Liver (tissue), 9 donors: ENCODE data around the gene LITAFD. TPM values are rescaled to one million over a fixed set of nuclear protein-coding genes. Genes with fewer than 3 reads are reported as not detected.
A peak's percentile ranks its signal among the peaks of the same experiment; 100 is the strongest.

Source experiments
- DNase-seq: peaks from one replicate; pipeline ENCODE4 v3.0.0-alpha.2; 2017; ENCODE audit warnings: low spot score
- H3K27ac ChIP-seq, 2 donors: one replicate each; pipeline ENCODE4 v1.7.0; 2013; ENCODE audit warnings: inconsistent platforms in 2 of 2, low read length in 2 of 2, control low read depth in 1 of 2, low read depth in 1 of 2, mild to moderate bottlenecking in 1 of 2
- H3K27me3 ChIP-seq, 4 donors: one replicate each; pipeline versions ENCODE4 v1.6.1 to v1.7.0; 2013; ENCODE audit warnings: low read length in 3 of 4, inconsistent platforms in 1 of 4, mild to moderate bottlenecking in 1 of 4, moderate library complexity in 1 of 4; ENCODE audit not compliant: control insufficient read depth in 4 of 4, insufficient read depth in 4 of 4
- H3K36me3 ChIP-seq, 4 donors: one replicate each; pipeline versions ENCODE4 v1.6.1 to v1.7.0; 2013; ENCODE audit warnings: low read length in 3 of 4, mild to moderate bottlenecking in 3 of 4, low read depth in 1 of 4, moderate library complexity in 1 of 4; ENCODE audit not compliant: control insufficient read depth in 4 of 4, insufficient read depth in 3 of 4
- H3K4me1 ChIP-seq, 4 donors: one replicate each; pipeline versions ENCODE4 v1.6.1 to v1.7.0; 2013; ENCODE audit warnings: low read length in 3 of 4, mild to moderate bottlenecking in 3 of 4, moderate library complexity in 1 of 4; ENCODE audit not compliant: control insufficient read depth in 4 of 4, insufficient read depth in 4 of 4
- H3K4me3 ChIP-seq, 3 donors: one replicate each; pipeline versions ENCODE4 v1.6.1 to v1.7.0; 2013; ENCODE audit warnings: low read length in 3 of 3, control low read depth in 1 of 3, low read depth in 1 of 3, mild to moderate bottlenecking in 1 of 3
- H3K9ac ChIP-seq, 2 donors: one replicate each; pipeline ENCODE4 v1.7.0; 2013; ENCODE audit warnings: low read length in 2 of 2, mild to moderate bottlenecking in 2 of 2, moderate library complexity in 2 of 2, control low read depth in 1 of 2, low read depth in 1 of 2
- H3K9me3 ChIP-seq, 4 donors: one replicate each; pipeline versions ENCODE4 v1.6.1 to v1.7.0; 2013; ENCODE audit warnings: low read length in 3 of 4; ENCODE audit not compliant: control insufficient read depth in 4 of 4
- EGR1 ChIP-seq, 2 donors: IDR thresholded peaks; 2 replicates each; pipeline ENCODE4 v1.6.1; 2016 to 2018; ENCODE audit warnings: antibody characterized with exemption in 2 of 2, low read depth in 2 of 2
- FOXA1 ChIP-seq: IDR thresholded peaks from 2 replicates; pipeline ENCODE4 v1.6.1; 2016; ENCODE audit warnings: antibody characterized with exemption
- FOXA2 ChIP-seq: IDR thresholded peaks from 2 replicates; pipeline ENCODE4 v1.6.1; 2016; ENCODE audit warnings: antibody characterized with exemption
- GABPA ChIP-seq, 2 donors: IDR thresholded peaks in 1 of 2; conservative IDR thresholded peaks in 1 of 2; 2 replicates each; pipeline ENCODE4 v1.6.1; 2016; ENCODE audit warnings: antibody characterized with exemption in 2 of 2, mild to moderate bottlenecking in 1 of 2, moderate library complexity in 1 of 2
- HNF4A ChIP-seq, 2 donors: conservative IDR thresholded peaks; 2 replicates each; pipeline ENCODE4 v1.6.1; 2016; ENCODE audit warnings: antibody characterized with exemption in 2 of 2, mild to moderate bottlenecking in 2 of 2
- HNF4G ChIP-seq: IDR thresholded peaks from 2 replicates; pipeline ENCODE4 v1.6.1; 2016; ENCODE audit warnings: antibody characterized with exemption
- JUND ChIP-seq, 2 donors: IDR thresholded peaks; 2 replicates each; pipeline ENCODE4 v1.6.1; 2016; ENCODE audit warnings: antibody characterized with exemption in 2 of 2
- NR2F2 ChIP-seq: IDR thresholded peaks from 2 replicates; pipeline ENCODE4 v1.6.1; 2016; ENCODE audit warnings: antibody characterized with exemption
- RAD21 ChIP-seq, 2 donors: IDR thresholded peaks; 2 replicates each; pipeline ENCODE4 v1.6.1; 2016; ENCODE audit warnings: antibody characterized with exemption in 2 of 2, mild to moderate bottlenecking in 2 of 2
- RXRA ChIP-seq, 2 donors: IDR thresholded peaks; 2 replicates each; pipeline ENCODE4 v1.6.1; 2017 to 2018; ENCODE audit warnings: antibody characterized with exemption in 2 of 2, mild to moderate bottlenecking in 1 of 2
- SP1 ChIP-seq: IDR thresholded peaks from 2 replicates; pipeline ENCODE4 v1.6.1; 2018; ENCODE audit warnings: antibody characterized with exemption, mild to moderate bottlenecking
- TAF1 ChIP-seq: conservative IDR thresholded peaks from 2 replicates; pipeline ENCODE4 v1.6.1; 2016; ENCODE audit warnings: antibody characterized with exemption, mild to moderate bottlenecking
- YY1 ChIP-seq: IDR thresholded peaks from 2 replicates; pipeline ENCODE4 v1.6.1; 2016; ENCODE audit warnings: antibody characterized with exemption, mild to moderate bottlenecking
- WGBS: extraction: QIAGEN DNeasy Blood & Tissue Kit; methylation state at CpG from one replicate; pipeline ENCODE4 v1.1.7; 2013; 5-methylcytosine and 5-hydroxymethylcytosine counted together
- polyA plus RNA-seq, 2 donors: library from polyadenylated mRNA; stranded (reverse) in 1 of 2; unstranded in 1 of 2; fragments of 200-250 nt in 1 of 2; fragments of >200 nt in 1 of 2; fragmentation: Nextera tagmentation in 1 of 2; extraction: Ambion mirVana in 1 of 2; gene quantifications; one replicate each; pipeline versions ENCODE4 v1.2.1 to v1.2.3, GENCODE V29; 2013 to 2015
- total RNA-seq, 2 donors: library from RNA; depleted of rRNA; stranded (reverse); fragments of >200 nt; gene quantifications; one replicate each; pipeline ENCODE4 v1.2.3, GENCODE V29; 2014
- TF ChIP-seq, protein P1 (sequence below): fragments of 150-350 bp; IDR thresholded peaks from 2 replicates; pipeline ENCODE4 v1.5.1; 2017; ENCODE audit warnings: improper control_type of control experiment, low read depth, low read length; ENCODE audit not compliant: missing input control
- TF ChIP-seq, protein P2 (sequence below): IDR thresholded peaks from 2 replicates; pipeline ENCODE4 v1.6.1; 2016; ENCODE audit warnings: antibody characterized with exemption
- TF ChIP-seq, protein P3 (sequence below): IDR thresholded peaks from 2 replicates; pipeline ENCODE4 v1.6.1; 2016; ENCODE audit warnings: antibody characterized with exemption
- TF ChIP-seq, protein P4 (sequence below): IDR thresholded peaks from 2 replicates; pipeline ENCODE4 v1.6.1; 2016; ENCODE audit warnings: antibody characterized with exemption, mild to moderate bottlenecking
- TF ChIP-seq, protein P5 (sequence below): IDR thresholded peaks from 2 replicates; pipeline ENCODE4 v1.6.1; 2016; ENCODE audit warnings: antibody characterized with exemption
- donor health status: healthy.
- donor health status: healthy.
- donor health status: healthy.
- donor health status: healthy.
- donor health status: healthy.

LITAFD gene
- total and polyA plus RNA-seq, 4 donors = not detected

DNA sequence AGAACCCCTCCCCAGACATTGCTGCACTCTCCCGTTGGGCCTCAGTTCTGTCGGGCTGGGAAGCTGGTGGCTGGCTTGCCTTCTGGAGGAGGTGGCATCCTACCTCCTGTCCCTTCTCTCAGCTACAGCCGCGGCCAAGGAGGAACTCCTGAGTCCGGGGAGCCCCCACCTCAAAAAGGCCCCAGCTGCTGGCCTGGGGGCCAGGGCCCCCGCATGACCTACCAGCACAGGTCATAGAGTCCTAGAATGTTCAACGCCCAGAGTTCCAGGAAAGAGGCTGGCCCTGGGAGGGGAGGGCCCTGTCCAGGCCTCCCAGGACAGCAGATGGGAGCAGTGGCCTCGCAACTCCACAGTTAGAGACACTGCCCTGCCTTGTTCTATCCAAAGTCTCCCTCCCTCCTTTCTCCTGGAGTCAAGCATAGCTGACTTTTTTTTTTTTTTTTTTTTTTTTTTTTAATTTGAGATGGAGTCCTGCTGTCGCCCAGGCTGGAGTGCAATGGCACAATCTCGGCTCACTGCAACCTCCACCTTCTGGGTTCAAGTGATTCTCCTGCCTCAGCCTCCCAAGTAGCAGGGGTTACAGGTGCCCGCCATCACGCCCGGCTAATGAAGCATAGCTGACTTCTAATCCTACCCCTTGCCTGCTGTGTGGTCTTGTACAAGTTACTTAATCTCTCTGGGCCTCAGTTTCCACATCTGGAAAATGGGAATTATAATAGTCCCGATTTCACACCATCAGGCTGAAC, 20.4 kb upstream of the LITAFD start:
- Histone ChIP-seq H3K4me3 (peak overlapping the region; percentile 47 to 54 (median 53)), H3K27ac (peak overlapping the region; percentile 86 to 93), H3K9me3 (no peaks in the 10 kb centered on the region), H3K4me1 (peaks cover 29 to 72% (median 57%) of the 10 kb centered on the region in 4 donors), H3K36me3 (peaks cover 3 to 12% (median 4%) of the 10 kb centered on the region in 4 donors), H3K9ac (peak overlapping the region in 1 of 2 donors; percentile 9), H3K27me3 (no peaks in the 10 kb centered on the region)
- DNase-seq = no peak
- 42% methylated on average over 14 of the region's 14 CpGs for WGBS
- TF ChIP-seq, protein P1, sequence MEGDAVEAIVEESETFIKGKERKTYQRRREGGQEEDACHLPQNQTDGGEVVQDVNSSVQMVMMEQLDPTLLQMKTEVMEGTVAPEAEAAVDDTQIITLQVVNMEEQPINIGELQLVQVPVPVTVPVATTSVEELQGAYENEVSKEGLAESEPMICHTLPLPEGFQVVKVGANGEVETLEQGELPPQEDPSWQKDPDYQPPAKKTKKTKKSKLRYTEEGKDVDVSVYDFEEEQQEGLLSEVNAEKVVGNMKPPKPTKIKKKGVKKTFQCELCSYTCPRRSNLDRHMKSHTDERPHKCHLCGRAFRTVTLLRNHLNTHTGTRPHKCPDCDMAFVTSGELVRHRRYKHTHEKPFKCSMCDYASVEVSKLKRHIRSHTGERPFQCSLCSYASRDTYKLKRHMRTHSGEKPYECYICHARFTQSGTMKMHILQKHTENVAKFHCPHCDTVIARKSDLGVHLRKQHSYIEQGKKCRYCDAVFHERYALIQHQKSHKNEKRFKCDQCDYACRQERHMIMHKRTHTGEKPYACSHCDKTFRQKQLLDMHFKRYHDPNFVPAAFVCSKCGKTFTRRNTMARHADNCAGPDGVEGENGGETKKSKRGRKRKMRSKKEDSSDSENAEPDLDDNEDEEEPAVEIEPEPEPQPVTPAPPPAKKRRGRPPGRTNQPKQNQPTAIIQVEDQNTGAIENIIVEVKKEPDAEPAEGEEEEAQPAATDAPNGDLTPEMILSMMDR = no peak
- TF ChIP-seq SP1 (peak; percentile 62), RAD21 (IDR thresholded peaks at IDR 0.05) (no peak), TAF1 (no peak), HNF4A (conservative IDR thresholded peaks at IDR 0.05) (peak; percentile 64 to 68), NR2F2 (peak; percentile 77), HNF4G (peak; percentile 29), JUND (IDR thresholded peaks at IDR 0.05) (no peak), RXRA (IDR thresholded peaks at IDR 0.05) (peak; percentile 87 to 90), FOXA1 (no peak), FOXA2 (no peak), GABPA (IDR thresholded peaks at IDR 0.05 in 1 of 2, conservative IDR thresholded peaks at IDR 0.05 in 1 of 2) (no peak), YY1 (peak; percentile 47), EGR1 (IDR thresholded peaks at IDR 0.05; ENCODE audit: low read depth in 2 of 2) (peak in 1 of 2 donors; percentile 36)
- TF ChIP-seq, protein P2, sequence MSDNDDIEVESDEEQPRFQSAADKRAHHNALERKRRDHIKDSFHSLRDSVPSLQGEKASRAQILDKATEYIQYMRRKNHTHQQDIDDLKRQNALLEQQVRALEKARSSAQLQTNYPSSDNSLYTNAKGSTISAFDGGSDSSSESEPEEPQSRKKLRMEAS = no peak
- TF ChIP-seq, protein P3, sequence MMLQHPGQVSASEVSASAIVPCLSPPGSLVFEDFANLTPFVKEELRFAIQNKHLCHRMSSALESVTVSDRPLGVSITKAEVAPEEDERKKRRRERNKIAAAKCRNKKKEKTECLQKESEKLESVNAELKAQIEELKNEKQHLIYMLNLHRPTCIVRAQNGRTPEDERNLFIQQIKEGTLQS = no peak
- TF ChIP-seq, protein P4, sequence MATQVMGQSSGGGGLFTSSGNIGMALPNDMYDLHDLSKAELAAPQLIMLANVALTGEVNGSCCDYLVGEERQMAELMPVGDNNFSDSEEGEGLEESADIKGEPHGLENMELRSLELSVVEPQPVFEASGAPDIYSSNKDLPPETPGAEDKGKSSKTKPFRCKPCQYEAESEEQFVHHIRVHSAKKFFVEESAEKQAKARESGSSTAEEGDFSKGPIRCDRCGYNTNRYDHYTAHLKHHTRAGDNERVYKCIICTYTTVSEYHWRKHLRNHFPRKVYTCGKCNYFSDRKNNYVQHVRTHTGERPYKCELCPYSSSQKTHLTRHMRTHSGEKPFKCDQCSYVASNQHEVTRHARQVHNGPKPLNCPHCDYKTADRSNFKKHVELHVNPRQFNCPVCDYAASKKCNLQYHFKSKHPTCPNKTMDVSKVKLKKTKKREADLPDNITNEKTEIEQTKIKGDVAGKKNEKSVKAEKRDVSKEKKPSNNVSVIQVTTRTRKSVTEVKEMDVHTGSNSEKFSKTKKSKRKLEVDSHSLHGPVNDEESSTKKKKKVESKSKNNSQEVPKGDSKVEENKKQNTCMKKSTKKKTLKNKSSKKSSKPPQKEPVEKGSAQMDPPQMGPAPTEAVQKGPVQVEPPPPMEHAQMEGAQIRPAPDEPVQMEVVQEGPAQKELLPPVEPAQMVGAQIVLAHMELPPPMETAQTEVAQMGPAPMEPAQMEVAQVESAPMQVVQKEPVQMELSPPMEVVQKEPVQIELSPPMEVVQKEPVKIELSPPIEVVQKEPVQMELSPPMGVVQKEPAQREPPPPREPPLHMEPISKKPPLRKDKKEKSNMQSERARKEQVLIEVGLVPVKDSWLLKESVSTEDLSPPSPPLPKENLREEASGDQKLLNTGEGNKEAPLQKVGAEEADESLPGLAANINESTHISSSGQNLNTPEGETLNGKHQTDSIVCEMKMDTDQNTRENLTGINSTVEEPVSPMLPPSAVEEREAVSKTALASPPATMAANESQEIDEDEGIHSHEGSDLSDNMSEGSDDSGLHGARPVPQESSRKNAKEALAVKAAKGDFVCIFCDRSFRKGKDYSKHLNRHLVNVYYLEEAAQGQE = peak; percentile 62
- TF ChIP-seq, protein P5, sequence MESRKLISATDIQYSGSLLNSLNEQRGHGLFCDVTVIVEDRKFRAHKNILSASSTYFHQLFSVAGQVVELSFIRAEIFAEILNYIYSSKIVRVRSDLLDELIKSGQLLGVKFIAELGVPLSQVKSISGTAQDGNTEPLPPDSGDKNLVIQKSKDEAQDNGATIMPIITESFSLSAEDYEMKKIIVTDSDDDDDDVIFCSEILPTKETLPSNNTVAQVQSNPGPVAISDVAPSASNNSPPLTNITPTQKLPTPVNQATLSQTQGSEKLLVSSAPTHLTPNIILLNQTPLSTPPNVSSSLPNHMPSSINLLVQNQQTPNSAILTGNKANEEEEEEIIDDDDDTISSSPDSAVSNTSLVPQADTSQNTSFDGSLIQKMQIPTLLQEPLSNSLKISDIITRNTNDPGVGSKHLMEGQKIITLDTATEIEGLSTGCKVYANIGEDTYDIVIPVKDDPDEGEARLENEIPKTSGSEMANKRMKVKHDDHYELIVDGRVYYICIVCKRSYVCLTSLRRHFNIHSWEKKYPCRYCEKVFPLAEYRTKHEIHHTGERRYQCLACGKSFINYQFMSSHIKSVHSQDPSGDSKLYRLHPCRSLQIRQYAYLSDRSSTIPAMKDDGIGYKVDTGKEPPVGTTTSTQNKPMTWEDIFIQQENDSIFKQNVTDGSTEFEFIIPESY = no peak
